Loucy (cell line): ENCODE measurements around the gene IZUMO2.

ENCODE experiments used
- EZH2phosphoT487 ChIP-seq: fragments of 200-600 bp; IDR thresholded peaks from 2 replicates; pipeline ENCODE4 v1.6.1; 2018; ENCODE audit warnings: antibody characterized with exemption, mild to moderate bottlenecking, moderate library complexity, borderline replicate concordance
- TF ChIP-seq, protein P1 (sequence below): fragments of 200-600 bp; sonication (generic); conservative IDR thresholded peaks from 2 replicates; pipeline ENCODE4 v1.5.1; 2014; ENCODE audit warnings: mild to moderate bottlenecking, antibody characterized with exemption, low read length

DNA sequence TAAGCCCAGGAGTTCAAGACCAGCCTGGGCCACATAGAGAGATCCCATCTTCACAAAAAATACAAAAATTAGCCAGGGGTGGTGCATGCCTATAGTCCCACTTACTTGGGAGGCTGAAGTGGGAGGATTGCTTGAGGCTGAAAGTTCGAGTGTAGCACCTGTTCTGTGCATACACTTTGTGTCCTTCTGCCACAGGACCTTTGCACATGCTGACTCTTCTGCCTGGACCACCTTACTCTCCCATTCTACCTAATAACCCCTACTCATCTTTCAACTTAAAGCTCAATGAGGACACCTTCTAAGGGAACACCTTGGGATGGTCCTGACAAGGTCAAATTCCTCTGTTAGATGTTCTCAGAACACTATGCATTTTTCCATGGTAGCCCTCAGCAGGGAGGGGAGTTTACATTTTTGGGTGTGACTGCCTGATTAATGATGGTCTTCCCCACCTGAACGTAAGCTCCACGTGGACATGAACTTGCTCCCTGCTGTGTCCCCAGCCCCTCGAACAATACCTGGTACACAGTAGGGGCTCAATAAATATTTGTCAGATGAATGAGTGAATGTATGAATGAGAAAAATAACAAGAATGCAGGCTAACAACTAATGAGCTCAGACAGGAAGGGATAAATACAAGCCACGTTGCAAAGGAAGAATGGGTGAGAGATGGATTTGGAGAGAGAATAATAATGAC, 11.2 kb upstream of the IZUMO2 start:
- TF ChIP-seq, protein P1, sequence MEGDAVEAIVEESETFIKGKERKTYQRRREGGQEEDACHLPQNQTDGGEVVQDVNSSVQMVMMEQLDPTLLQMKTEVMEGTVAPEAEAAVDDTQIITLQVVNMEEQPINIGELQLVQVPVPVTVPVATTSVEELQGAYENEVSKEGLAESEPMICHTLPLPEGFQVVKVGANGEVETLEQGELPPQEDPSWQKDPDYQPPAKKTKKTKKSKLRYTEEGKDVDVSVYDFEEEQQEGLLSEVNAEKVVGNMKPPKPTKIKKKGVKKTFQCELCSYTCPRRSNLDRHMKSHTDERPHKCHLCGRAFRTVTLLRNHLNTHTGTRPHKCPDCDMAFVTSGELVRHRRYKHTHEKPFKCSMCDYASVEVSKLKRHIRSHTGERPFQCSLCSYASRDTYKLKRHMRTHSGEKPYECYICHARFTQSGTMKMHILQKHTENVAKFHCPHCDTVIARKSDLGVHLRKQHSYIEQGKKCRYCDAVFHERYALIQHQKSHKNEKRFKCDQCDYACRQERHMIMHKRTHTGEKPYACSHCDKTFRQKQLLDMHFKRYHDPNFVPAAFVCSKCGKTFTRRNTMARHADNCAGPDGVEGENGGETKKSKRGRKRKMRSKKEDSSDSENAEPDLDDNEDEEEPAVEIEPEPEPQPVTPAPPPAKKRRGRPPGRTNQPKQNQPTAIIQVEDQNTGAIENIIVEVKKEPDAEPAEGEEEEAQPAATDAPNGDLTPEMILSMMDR: no peak
- TF ChIP-seq EZH2phosphoT487: no peak
